DOHH2 (cell line): ENCODE data around the gene SPOCK2.

Experiments used
- H3F3A ChIP-seq: fragments of 200-600 bp; sonication (generic), shearing (Covaris generic); 2 replicates; pipeline ENCODE4 v1.6.0; 2016; ENCODE audit warnings: antibody characterized with exemption, mild to moderate bottlenecking; ENCODE audit not compliant: control insufficient read depth, insufficient read depth
- H3K27ac ChIP-seq: fragments of 200-600 bp; sonication (generic); 2 replicates; pipeline ENCODE4 v1.5.1; 2014; ENCODE audit warnings: low read depth, mild to moderate bottlenecking, low read length, moderate library complexity
- H3K27me3 ChIP-seq: fragments of 200-600 bp; sonication (generic); 2 replicates; pipeline ENCODE4 v1.6.1; 2014; ENCODE audit warnings: mild to moderate bottlenecking, low read length, mixed read lengths; ENCODE audit not compliant: control insufficient read depth
- H3K36me3 ChIP-seq: fragments of 200-600 bp; sonication (generic); 2 replicates; pipeline ENCODE4 v1.6.1; 2014; ENCODE audit warnings: mild to moderate bottlenecking, low read length, moderate library complexity, mixed read lengths; ENCODE audit not compliant: control insufficient read depth
- H3K4me1 ChIP-seq: fragments of 200-600 bp; sonication (generic); 2 replicates; pipeline ENCODE4 v1.6.1; 2014; ENCODE audit warnings: mild to moderate bottlenecking, low read length, mixed read lengths; ENCODE audit not compliant: control insufficient read depth
- H3K4me2 ChIP-seq: fragments of 200-600 bp; sonication (generic); 2 replicates; pipeline ENCODE4 v1.6.0; 2014; ENCODE audit warnings: mild to moderate bottlenecking, low read length, moderate library complexity
- H3K4me3 ChIP-seq: fragments of 200-600 bp; sonication (generic); 2 replicates; pipeline ENCODE4 v1.5.1; 2014; ENCODE audit warnings: mild to moderate bottlenecking, low read length, mixed read lengths
- H3K79me2 ChIP-seq: fragments of 200-600 bp; sonication (generic); 2 replicates; pipeline ENCODE4 v1.6.1; 2014; ENCODE audit warnings: mild to moderate bottlenecking, low read length, mixed read lengths; ENCODE audit not compliant: control insufficient read depth
- H3K9me2 ChIP-seq: fragments of 200-600 bp; sonication (generic); replicated peaks from 2 replicates; pipeline ENCODE4 v1.6.1; 2014; ENCODE audit warnings: mild to moderate bottlenecking, low read length, mixed read lengths; ENCODE audit not compliant: control insufficient read depth
- H3K9me3 ChIP-seq: fragments of 200-600 bp; sonication (generic); 2 replicates; pipeline ENCODE4 v1.6.1; 2014; ENCODE audit warnings: antibody characterized with exemption, low read length, mixed read lengths; ENCODE audit not compliant: control insufficient read depth, insufficient read depth
- H4K20me1 ChIP-seq: fragments of 200-600 bp; sonication (generic); 2 replicates; pipeline ENCODE4 v1.6.0; 2014; ENCODE audit warnings: low read depth, mild to moderate bottlenecking, antibody characterized with exemption, low read length, moderate library complexity; ENCODE audit not compliant: control insufficient read depth, insufficient read depth
- CTCF ChIP-seq: fragments of 200-600 bp; sonication (generic); IDR thresholded peaks from one replicate; pipeline ENCODE4 v1.5.1; 2014; ENCODE audit warnings: antibody characterized with exemption, mild to moderate bottlenecking, low read depth, low read length; ENCODE audit not compliant: poor library complexity, severe bottlenecking
- EZH2phosphoT487 ChIP-seq: fragments of 200-600 bp; sonication (generic); IDR thresholded peaks from 2 replicates; pipeline ENCODE4 v1.6.1; 2017; ENCODE audit warnings: borderline replicate concordance, mild to moderate bottlenecking, antibody characterized with exemption, low read length, moderate library complexity, mixed read lengths

The SPOCK2 gene

DNA sequence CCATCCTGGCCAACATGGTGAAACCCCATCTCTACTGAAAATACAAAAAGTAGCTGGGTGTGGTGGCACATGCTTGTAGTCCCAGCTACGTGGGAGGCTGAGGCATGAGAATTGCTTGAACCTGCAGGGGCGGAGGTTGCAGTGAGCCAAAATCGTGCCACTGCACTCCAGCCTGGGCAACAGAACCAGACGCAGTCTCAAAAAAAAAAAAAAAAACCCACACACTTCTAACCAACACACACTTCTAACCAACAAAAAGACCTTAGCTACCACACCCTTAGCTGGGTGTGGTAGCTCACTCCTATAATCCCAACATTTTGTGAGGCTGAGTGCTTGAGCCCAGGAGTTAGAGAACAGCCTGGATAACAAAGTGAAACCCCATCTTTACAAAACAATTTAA lies 33.9 kb upstream of the SPOCK2 start:
- Histone ChIP-seq H3K79me2 (no peaks in the 10 kb centered on the region), H3K36me3 (peaks cover 11% of the 10 kb centered on the region; the same call in 1 of the 2 replicates), H4K20me1 (no peaks in the 10 kb centered on the region), H3F3A (0 out of 2 replicates have a peak, but pooled peaks cover 2% of the 10 kb centered on the region), H3K4me1 (0 out of 2 replicates have a peak, but pooled peaks cover 3% of the 10 kb centered on the region), H3K27ac (no peak overlapping the region), H3K9me3 (peaks cover 1% of the 10 kb centered on the region; the same call in 1 of the 2 replicates), H3K4me3 (no peak overlapping the region), H3K4me2 (no peak overlapping the region), H3K27me3 (no peaks in the 10 kb centered on the region), H3K9me2 (no peaks in the 10 kb centered on the region)
- TF ChIP-seq CTCF (no peak), EZH2phosphoT487 (no peak)

DNA sequence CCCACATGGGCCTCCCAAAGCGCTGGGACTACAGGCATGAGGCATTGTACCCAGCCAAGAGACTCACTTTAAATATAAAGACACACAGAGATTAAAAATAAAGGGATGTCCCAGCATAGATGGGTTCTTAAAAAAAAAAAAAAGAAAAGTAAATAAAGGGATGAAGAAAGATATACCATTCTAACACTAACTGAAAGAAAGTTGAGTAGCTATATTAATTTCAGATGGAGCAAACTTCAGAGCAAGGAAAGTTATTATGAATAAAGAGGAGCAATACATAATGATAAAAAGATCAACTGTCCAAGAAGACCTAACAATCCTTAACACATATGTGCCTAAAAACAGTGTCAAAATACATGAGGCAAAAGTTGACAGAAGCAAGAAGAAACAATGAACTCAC lies 33.0 kb upstream of the SPOCK2 start:
- TF ChIP-seq EZH2phosphoT487, result no peak
- TF ChIP-seq CTCF, result no peak
- Histone ChIP-seq H3K4me1 (0 out of 2 replicates have a peak, but pooled peaks cover 1% of the 10 kb centered on the region), H3K4me2 (no peak overlapping the region), H3K27me3 (no peaks in the 10 kb centered on the region), H3K9me3 (peaks cover 6% of the 10 kb centered on the region; the same call in 1 of the 2 replicates), H4K20me1 (no peaks in the 10 kb centered on the region), H3K9me2 (no peaks in the 10 kb centered on the region), H3K79me2 (no peaks in the 10 kb centered on the region), H3K27ac (no peak overlapping the region), H3F3A (0 out of 2 replicates have a peak, but pooled peaks cover 2% of the 10 kb centered on the region), H3K36me3 (peaks cover 7% of the 10 kb centered on the region; the same call in 1 of the 2 replicates), H3K4me3 (no peak overlapping the region)

DNA sequence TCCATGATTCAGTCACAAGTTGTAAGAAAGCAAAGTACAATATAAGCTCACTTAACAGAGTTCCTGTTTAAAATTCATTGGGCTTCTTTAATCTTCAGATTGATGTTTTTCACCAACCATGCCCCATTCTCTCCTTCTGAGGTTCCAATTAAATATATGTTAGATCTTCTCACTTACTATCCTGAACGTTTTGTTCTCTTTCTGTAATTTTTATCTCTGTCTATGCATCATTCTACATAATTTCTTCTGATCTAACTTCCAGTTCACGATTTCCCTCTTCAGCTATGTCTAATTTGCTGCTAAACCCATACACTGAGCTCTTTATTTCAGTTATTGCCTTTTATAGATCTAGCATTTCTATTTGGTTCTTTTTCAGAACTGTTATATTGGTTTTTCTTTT lies 28.0 kb upstream of the SPOCK2 start:
- Histone ChIP-seq H4K20me1 (no peaks in the 10 kb centered on the region), H3K79me2 (no peaks in the 10 kb centered on the region), H3K27ac (no peak overlapping the region), H3K4me3 (no peak overlapping the region), H3K4me2 (no peak overlapping the region), H3F3A (no peaks in the 10 kb centered on the region), H3K9me2 (no peaks in the 10 kb centered on the region), H3K4me1 (no peaks in the 10 kb centered on the region), H3K36me3 (peaks cover 7% of the 10 kb centered on the region; the same call in 1 of the 2 replicates), H3K9me3 (peaks cover 8% of the 10 kb centered on the region; the same call in 1 of the 2 replicates), H3K27me3 (no peaks in the 10 kb centered on the region)
- TF ChIP-seq CTCF, result no peak
- TF ChIP-seq EZH2phosphoT487, result no peak
